SK-N-DZ (cell line): ENCODE data around the gene CENPP.

ENCODE experiments used
- DNase-seq: peaks from one replicate; pipeline ENCODE4 v3.0.0-alpha.2; 2015; ENCODE audit warnings: low spot score

The CENPP gene

DNA sequence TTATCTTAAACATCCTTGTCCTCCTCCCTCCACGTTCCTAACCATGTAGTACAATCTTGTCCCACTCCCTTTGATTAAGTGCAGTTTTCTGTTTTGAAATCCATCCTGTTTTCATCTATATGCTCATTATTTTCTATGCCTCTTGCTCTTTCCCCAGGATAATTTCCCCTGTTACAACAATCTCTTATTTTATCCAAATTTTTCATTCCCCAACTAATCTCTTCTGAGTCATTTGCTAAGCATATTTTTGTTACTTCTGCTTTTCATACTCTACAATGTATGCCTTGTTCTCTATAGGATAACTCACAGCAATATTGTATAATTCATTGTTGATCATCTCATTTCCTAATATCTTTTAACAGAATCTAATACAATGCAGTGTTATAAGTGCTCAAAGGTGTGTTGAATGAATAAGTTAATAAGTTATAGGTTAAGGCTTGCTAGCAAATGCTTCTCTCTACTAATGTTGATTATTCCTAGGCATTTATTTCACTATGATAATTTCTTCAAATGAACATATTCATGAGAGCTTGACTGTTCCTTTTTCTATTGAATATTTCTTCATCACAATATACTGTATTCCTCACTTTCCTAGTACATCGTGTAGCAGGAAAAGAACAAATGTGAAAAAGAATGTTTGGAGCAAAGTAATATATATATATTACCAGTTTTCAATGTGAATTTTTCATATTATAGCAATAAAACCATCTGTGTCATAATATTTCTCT, 97.0 kb downstream of the CENPP start:
- DNase-seq = no peak

GRCh38 chr9:92423612-92424011, 97.9 kb downstream of the CENPP start:
- no peak for DNase-seq

- DNase-seq = no peak
Observed at GRCh38 chr9:92424340-92424739, 98.6 kb downstream of the CENPP start, which contains the start of gene OMD. TSS of gene OMD (minus strand) at chr9:92424471. CDS start at chr9:92417558, 6,913 bp downstream.

DNA sequence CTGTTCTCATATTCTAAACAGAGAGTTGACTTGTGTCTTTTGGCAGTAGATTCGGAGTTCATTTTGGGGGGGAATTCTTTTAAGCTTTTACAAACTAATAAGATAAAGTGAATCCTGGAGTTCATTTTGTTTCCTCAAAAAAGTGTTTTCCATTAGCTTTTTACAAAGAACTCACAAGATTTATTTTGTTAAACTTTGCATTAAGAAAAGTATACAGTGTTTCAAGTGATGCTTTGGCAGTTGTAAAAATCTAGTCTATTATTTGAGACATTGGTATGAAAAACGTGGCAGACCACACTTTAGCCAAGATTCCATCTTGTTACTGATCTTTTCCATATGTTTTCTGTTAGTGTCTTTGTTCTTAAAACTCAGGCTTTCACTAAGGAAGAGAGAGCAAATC, 99.7 kb downstream of the CENPP start:
- DNase-seq = peak; percentile 17

DNA sequence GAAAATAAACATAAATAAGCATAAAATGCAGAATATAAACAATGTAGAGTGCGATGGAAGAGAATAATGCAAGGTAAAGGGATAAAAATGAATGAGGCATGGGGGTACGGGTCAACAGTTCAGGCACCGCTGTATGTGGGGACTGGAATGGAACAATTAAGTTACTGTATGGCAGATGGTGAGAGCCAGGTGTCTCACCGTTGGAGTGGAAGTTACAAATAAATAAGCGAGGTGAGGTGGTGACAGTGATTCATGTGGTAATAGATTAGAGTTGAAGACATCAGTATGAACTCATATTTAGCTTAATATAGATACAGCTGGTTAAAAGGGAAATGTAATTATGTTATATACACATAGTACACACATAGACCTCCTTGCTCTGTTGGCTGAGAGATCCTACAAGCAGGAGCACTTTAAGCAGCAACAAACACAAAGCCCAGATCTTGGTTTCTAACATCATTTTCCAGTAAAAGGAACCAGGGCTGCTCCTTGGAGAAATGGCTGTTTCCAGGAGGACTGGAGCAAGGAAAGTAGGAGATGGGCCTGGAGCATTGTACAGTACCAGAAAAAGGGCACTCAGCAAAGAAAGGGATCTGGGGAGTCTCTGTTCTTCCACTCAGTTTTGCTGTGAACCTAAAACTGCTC, 100.9 kb downstream of the CENPP start:
- DNase-seq = peak; percentile 92

DNA sequence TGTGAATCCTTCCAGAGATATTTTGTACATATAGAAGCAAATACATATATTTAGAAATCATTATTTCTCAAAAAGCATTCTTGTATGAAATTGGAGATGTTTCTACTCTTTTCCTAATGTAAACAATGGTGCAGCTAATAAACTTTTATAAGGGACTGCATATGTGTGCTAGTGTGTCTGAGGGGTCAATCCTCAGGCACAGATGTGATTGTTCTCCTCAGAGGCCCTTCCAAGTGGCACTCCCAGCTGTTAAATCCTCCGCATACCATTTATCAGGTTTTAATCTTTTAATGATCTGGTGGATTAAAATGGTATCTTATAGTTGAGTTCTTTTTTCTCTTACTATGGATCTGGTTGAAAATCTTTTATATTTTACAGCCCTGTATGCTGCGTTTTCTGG, 104.1 kb downstream of the CENPP start:
- no peak for DNase-seq

DNA sequence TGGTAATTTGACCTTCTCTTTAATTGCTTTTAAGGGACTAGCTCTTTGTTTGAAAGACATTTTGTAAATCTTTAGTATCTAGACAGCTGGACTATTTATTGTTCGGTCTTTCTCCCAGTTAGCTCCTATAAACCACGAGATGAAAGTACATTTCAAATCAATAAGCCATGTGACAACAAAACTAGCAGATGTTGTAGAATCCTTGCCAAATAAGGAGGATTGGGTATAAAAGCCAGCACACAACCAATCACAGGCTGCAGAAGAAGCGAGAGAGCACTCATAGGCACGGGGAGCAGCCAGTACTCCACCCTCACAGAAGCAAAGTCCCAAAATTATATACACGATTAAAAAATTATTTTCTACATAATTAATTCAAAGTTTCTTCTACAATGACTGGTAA, 106.6 kb downstream of the CENPP start:
- no peak for DNase-seq

- no peak for DNase-seq
Observed at GRCh38 chr9:92432972-92433548, 107.3 kb downstream of the CENPP start.

- no peak for DNase-seq
Observed at GRCh38 chr9:92435263-92435662, 109.5 kb downstream of the CENPP start.

GRCh38 chr9:92438900-92439526, 113.3 kb downstream of the CENPP start:
- DNase-seq = no peak

DNA sequence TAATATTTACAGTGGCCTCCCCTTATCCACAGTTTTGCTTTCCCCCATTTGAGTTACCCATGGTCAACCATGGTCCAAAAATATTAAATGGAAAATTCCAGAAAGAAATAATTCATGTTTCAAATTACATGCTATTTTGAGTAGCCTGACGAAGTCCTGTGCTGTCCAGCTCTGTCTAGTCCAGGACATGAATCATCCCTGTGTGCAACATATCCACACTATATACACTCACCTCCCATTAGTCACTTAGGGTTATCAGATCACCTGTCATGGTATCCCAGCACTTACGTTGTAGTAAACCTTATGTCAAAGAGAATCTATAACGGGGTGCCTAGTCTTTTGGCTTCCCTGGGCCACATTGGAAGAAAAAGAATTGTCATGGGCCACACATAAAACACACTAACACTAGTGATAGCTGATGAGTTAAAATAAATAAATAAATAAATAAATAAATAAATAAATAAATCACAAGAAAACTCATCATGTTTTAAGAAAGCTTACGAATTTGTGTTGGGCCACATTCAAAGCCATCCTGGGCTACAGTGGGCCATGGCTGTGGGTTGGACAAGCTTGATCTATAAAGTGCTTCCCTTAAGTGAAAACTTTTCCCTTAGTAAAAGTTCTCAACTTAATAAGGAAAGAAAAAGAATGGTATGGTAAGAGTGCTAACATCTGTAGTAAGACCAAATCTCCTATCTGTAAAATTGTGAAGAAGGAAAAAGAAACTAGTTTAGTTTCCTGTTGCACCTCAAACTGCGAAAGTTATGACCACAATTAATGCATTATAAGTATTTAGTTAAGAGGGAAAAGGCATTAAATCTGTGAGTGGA, 114.4 kb downstream of the CENPP start:
- DNase-seq = no peak

DNA sequence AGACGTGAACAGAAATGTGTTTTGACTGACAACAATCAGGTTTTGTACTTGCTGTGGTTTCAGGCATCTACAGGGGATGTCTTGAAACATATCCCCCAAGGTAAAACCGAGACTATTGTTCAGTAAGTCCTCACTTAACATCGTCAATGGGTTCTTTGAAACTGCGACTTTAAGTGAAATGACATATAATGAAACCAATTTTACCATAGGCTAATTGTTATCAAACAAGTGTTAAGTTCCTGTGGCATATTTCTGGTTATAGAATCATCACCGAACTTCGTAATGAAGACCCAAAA, 114.9 kb downstream of the CENPP start:
- no peak for DNase-seq

DNA sequence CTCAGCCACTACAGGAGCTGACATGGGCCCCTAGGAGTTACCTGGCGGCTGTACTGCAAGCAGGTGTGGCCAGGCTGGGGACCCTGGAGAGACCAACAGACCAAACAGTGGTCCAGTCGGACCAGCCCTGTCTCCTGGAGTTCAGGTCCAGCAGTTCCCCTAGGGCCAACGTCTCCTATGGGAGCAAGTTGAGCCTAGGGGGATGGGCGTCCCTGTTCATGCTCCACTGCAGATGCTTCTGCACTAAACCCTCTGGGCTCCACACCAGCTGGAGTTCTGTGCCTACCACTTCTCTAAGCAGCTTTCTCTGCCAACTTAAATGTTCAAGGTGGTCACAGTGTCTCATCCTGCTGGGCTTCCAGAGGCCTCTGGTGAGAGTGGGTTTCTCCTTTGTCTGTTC, 119.1 kb downstream of the CENPP start:
- DNase-seq = no peak

DNA sequence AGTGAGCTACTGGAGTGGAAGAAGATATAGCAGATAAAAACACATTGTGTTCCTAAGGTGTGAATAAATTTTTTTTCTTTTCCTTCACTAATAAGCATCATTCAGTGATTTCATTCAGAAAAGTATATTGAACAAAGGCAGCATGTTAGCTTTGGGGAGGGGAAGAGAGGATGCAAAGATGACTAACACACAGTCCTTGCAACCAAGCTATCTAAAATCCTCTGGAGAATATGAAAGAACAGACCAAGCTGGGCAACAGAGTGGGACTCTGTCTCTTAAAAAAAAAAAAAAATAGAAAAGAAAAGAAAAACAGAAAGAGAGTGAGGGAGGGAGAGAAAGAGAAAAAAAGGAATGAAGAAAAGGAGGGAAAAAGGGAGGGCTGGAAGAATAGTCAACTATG, 120.8 kb downstream of the CENPP start:
- DNase-seq = no peak

DNA sequence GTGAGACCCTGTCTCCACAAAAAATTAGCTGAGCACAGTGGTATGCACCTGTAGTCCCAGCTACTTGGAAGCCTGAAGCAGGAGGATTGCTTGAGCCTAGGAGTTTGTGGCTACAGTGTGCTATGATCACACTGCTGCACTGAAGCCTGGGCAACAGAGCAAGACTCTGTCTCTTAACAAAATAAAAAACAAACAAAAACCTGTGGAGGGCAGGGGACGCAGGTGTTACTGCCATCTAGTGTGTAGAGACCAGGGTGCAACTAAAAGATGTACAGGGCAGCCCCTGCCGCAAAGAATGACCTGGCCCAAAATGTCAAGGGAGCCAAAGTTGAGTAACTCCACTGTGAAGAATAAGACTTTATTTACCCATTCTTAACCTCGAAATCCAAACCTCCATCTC, 129.5 kb downstream of the CENPP start:
- DNase-seq = no peak

DNA sequence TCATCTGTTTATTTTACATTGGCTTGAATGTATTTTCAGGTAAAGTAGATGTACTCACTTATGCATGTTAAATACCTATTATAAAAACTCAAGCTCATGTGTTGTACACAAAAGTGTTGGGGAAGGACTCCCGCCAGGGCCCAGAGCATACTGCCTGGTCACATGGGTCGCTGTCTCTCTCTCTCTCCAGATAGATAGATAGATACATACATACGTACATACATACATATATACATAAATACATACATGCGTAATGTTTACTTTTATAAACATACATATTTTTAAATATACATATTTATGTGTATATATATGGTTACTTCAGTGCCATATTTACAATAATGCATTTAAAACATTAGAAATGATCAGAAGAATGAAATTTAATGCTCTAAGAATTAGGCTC, 131.8 kb downstream of the CENPP start:
- no peak for DNase-seq

DNA sequence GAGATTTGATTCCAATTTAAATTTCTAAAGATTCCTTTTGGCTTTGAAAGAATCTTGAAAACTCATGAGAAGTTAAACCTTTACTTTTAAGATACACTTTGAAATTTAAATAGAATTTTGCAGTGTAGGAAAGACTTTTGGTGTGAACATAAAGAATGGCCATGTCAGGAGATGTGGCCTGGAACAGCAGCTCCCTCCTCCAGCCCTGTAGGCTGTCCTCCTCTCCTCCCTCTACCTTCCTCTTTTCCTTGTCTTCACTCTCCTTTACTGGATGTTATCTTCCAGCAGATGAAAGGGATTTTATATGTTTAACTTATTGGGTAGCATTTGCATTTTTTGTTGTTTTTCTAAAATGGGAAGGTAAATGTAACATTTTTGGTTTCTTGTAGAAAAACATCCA, 137.6 kb downstream of the CENPP start:
- DNase-seq = no peak

DNA sequence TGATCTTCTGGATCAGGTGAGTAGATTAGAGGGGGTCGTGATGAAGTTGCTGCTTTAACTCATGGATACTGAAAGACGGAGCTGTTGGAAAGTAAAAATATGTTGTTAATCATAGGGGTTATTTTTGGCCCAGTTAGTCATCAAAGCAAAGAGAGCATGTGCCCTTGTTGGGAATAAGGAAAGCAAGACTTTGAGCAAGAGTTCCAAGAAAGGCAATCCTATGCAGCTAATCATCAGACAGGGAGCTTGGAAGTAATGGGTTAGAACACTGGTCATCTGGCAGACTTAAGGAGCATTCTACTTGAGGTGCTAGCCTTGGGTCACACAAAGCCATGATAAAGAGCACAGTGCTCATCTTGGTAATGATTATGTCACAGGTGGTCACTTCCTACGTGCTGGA, 138.2 kb downstream of the CENPP start:
- DNase-seq = no peak

GRCh38 chr9:92467041-92467440, 141.3 kb downstream of the CENPP start:
- DNase-seq = no peak

- DNase-seq = no peak
Observed at GRCh38 chr9:92467511-92467910, 141.8 kb downstream of the CENPP start.

GRCh38 chr9:92468206-92468605, 142.5 kb downstream of the CENPP start:
- DNase-seq = no peak

- DNase-seq = no peak
Observed at GRCh38 chr9:92474587-92474986, 148.8 kb downstream of the CENPP start.
